ENCODE data around the gene PRPF38B. TPM values are rescaled to one million over a fixed set of nuclear protein-coding genes. Genes with fewer than 3 reads are reported as not detected.
"Not testable (repeated sequence)": the region's sequence is repeated elsewhere in the genome, so short reads cannot be mapped to it uniquely, and the experiment has no call there.

Gene PRPF38B
- total RNA-seq, 4 donors from 2014 or later, result 11.7 to 56.4 (median 39.2) TPM

DNA sequence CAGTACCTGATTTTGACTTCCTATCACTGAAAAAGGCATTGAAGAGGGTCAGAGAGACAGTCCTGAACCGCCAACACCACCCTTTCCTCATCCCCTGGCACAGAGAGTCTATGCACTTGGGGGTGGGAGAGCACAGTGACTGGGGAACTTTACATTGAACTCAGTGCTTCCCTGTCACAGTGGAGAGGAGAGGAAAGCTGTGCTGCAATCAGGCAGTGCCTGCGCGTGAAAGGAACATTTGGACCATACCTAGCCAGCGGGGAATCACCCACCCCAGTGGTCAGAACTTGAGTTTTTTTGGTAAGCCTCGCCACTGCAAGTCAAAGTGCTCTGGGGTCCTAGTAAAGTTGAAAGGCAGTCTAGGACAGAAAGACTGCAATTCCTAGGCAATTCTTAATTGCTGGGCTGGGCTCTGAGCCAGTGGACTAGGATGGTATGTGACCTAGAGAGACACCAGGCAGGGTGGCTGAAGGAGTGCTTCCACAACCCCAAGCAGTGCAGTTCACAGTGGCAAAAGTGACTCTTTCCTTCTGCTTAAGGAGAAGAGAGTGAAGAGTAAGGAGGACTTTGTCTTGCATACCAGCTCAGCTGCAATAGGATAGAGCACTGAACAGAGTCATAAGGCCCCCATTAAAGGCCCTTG is 21.9 kb upstream of the PRPF38B start:
- in situ Hi-C loops (cut with MboI; ENCODE audit: low pct_ligation_motif_present in 1 of 4, low pct_unique_long_range_greater_than_20kb in 1 of 4, low sequenced_read_pairs in 3 of 4), result no loop called here
- Histone ChIP-seq H3K27me3 (no peaks in the 10 kb centered on the region), H3K4me3 (no peak overlapping the region), H3K27ac (no peak overlapping the region), H3K36me3 (no peaks in the 10 kb centered on the region), H3K4me1 (no peaks in the 10 kb centered on the region), H3K9me3 (no peaks in the 10 kb centered on the region)
- no peak for DNase-seq
- WGBS, 2 donors (ENCODE audit: low coverage in 1 of 2), result 84% methylated on average over 5 of the region's 5 CpGs; no CpG with 5 or more reads in 1 of the 2 donors
- TF ChIP-seq EP300 (IDR thresholded peaks at IDR 0.05; ENCODE audit: low read depth) (no peak), POLR2A (IDR thresholded peaks at IDR 0.05) (no peak), POLR2AphosphoS5 (IDR thresholded peaks at IDR 0.05) (no peak)
- TF ChIP-seq, protein P1, sequence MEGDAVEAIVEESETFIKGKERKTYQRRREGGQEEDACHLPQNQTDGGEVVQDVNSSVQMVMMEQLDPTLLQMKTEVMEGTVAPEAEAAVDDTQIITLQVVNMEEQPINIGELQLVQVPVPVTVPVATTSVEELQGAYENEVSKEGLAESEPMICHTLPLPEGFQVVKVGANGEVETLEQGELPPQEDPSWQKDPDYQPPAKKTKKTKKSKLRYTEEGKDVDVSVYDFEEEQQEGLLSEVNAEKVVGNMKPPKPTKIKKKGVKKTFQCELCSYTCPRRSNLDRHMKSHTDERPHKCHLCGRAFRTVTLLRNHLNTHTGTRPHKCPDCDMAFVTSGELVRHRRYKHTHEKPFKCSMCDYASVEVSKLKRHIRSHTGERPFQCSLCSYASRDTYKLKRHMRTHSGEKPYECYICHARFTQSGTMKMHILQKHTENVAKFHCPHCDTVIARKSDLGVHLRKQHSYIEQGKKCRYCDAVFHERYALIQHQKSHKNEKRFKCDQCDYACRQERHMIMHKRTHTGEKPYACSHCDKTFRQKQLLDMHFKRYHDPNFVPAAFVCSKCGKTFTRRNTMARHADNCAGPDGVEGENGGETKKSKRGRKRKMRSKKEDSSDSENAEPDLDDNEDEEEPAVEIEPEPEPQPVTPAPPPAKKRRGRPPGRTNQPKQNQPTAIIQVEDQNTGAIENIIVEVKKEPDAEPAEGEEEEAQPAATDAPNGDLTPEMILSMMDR (IDR thresholded peaks at IDR 0.05), result no peak
- intact Hi-C loops (cut with DNase I; ENCODE audit: low total_unique reads), result no loop called here

DNA sequence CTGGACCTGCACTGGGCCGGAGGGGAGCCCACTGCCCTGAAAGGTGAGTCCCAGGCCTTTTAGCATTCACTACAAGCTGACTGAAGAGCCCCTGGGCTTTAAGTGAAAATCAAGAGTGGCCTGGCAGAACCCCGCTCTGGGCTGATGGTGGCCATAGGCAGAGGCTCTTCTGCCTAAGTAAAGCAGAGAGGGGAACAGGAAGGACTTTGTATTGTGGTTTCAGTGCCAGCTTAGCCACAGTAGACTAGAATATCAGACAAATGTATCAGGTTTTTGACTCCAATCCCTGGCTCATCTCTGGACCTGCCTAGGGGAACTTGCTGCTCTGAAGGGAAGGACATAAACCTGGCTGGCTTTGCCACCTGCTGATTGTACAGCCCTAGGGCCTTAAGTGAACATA is 21.0 kb upstream of the PRPF38B start:
- no peak overlapping the region for H3K27ac ChIP-seq
- no peaks in the 10 kb centered on the region for H3K4me1 ChIP-seq
- no peaks in the 10 kb centered on the region for H3K36me3 ChIP-seq
- no peak overlapping the region for H3K4me3 ChIP-seq
- TF ChIP-seq POLR2A (IDR thresholded peaks at IDR 0.05) (no peak), EP300 (IDR thresholded peaks at IDR 0.05; ENCODE audit: low read depth) (no peak), POLR2AphosphoS5 (IDR thresholded peaks at IDR 0.05) (no peak)
- TF ChIP-seq, protein P1 (IDR thresholded peaks at IDR 0.05), result no peak
- WGBS, 2 donors (ENCODE audit: low coverage in 1 of 2), result 91% methylated on average over 2 of the region's 2 CpGs; no CpG with 5 or more reads in 1 of the 2 donors
- in situ Hi-C loops (cut with MboI; ENCODE audit: low pct_ligation_motif_present in 1 of 4, low pct_unique_long_range_greater_than_20kb in 1 of 4, low sequenced_read_pairs in 3 of 4), result no loop called here
- intact Hi-C loops (cut with DNase I; ENCODE audit: low total_unique reads), result no loop called here
- H3K9me3 ChIP-seq, result no peaks in the 10 kb centered on the region
- H3K27me3 ChIP-seq, result no peaks in the 10 kb centered on the region
- DNase-seq, result no peak

DNA sequence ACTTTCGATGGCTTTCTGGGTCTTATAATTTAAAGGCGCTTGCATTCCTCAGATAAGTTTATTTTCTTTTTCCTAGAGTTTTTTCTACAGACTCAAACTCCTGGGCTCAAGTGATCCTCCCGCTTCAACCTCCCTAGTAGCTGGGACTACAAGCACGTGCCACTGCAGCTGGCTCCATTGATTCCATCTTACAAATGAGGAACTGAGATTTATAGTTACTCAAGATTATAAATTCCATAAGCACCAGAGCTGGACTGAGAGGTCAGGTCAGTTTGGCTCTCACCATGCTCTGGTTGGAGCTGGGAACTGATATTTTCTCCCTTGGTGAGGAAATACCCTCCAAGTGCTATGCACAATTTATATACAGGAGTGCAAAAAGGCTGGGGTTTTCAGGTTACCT is 13.4 kb upstream of the PRPF38B start:
- H3K27me3 ChIP-seq, result no peaks in the 10 kb centered on the region
- intact Hi-C loops (cut with DNase I; ENCODE audit: low total_unique reads) (no loop called here), in situ Hi-C loops (cut with MboI; ENCODE audit: low pct_ligation_motif_present in 1 of 4, low pct_unique_long_range_greater_than_20kb in 1 of 4, low sequenced_read_pairs in 3 of 4) (no loop called here)
- WGBS, 2 donors (ENCODE audit: low coverage in 1 of 2), result 74% methylated on average over 4 of the region's 4 CpGs; no CpG with 5 or more reads in 1 of the 2 donors
- H3K36me3 ChIP-seq, result no peaks in the 10 kb centered on the region
- TF ChIP-seq, protein P1 (IDR thresholded peaks at IDR 0.05), result no peak
- TF ChIP-seq EP300 (IDR thresholded peaks at IDR 0.05; ENCODE audit: low read depth) (no peak), POLR2A (IDR thresholded peaks at IDR 0.05) (no peak), POLR2AphosphoS5 (IDR thresholded peaks at IDR 0.05) (no peak)
- no peaks in the 10 kb centered on the region for H3K9me3 ChIP-seq
- no peaks in the 10 kb centered on the region for H3K4me1 ChIP-seq
- DNase-seq, result no peak
- no peak overlapping the region for H3K4me3 ChIP-seq
- no peak overlapping the region for H3K27ac ChIP-seq

DNA sequence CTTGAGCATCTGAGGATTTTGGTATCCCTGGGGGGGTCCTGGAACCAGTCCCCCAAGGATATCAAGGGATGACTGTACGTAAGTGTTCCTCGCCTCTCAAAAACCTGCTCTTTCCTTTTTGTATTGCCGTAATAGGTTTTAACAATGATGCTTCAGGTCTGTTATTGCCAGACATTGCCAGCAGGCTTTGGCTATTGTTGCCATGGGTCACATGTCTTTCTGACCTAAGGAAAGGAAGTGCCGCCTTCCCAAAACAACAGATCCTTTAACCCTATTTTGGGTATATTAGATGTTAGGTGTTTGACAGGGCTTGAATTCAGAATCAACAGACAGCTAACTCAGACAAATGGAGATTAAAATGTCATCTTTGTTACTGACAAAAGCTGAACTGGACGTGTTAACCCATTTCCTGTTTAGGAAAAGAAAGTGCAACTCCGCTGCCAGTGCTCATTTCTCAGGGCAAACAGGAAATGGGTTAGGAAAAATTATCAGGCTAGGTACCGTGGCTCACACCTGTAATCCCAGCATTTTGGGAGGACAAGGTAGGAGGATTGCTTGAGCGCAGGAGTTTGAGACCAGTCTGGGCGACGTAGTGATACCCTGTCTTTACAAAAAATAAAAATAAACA is 12.4 kb upstream of the PRPF38B start:
- Histone ChIP-seq H3K9me3 (no peaks in the 10 kb centered on the region), H3K27me3 (no peaks in the 10 kb centered on the region), H3K27ac (no peak overlapping the region), H3K4me3 (no peak overlapping the region), H3K36me3 (no peaks in the 10 kb centered on the region), H3K4me1 (no peaks in the 10 kb centered on the region)
- TF ChIP-seq EP300 (IDR thresholded peaks at IDR 0.05; ENCODE audit: low read depth) (no peak), POLR2A (IDR thresholded peaks at IDR 0.05) (no peak), POLR2AphosphoS5 (IDR thresholded peaks at IDR 0.05) (no peak)
- TF ChIP-seq, protein P1 (IDR thresholded peaks at IDR 0.05), result no peak
- in situ Hi-C loops (cut with MboI; ENCODE audit: low pct_ligation_motif_present in 1 of 4, low pct_unique_long_range_greater_than_20kb in 1 of 4, low sequenced_read_pairs in 3 of 4) (no loop called here), intact Hi-C loops (cut with DNase I; ENCODE audit: low total_unique reads) (no loop called here)
- 73 to 88% methylated on average over 8 to 10 of the region's 10 CpGs for WGBS, 2 donors (ENCODE audit: low coverage in 1 of 2)
- no peak for DNase-seq

DNA sequence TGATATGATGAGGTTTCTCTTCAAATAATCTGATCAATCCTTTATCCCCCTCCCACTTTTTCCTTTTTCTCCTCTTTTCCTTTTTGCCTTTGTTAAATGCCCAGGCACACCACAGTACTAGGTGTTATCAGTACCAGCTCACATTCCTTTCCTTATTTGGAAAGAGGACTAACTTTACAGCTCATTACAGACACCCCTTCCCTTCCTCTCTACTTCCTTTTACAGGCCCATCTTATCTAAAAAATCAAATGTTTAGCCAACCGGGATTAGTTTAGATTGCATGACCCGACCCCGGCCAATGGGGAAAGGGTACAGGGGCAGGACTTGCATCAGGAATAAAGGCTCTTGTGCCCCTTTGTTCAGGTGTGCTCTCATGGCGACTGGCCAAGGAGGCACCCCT is 10.4 kb upstream of the PRPF38B start:
- in situ Hi-C loops (cut with MboI; ENCODE audit: low pct_ligation_motif_present in 1 of 4, low pct_unique_long_range_greater_than_20kb in 1 of 4, low sequenced_read_pairs in 3 of 4); H3K9me3 ChIP-seq; H3K4me3 ChIP-seq; H3K4me1 ChIP-seq; H3K27ac ChIP-seq; DNase-seq; intact Hi-C loops (cut with DNase I; ENCODE audit: low total_unique reads); H3K27me3 ChIP-seq; H3K36me3 ChIP-seq: not testable (repeated sequence)
- 42 to 49% methylated on average over 4 of the region's 4 CpGs for WGBS, 2 donors (ENCODE audit: low coverage in 1 of 2)

All from transverse colon (tissue), 4 donors.